Non-pigmented ciliary epithelial cell (primary cell): ENCODE results near the gene ZFP36L2.

Experiments
- DNase-seq: peaks from one replicate; pipeline ENCODE4 v3.0.0-alpha.2; 2010; ENCODE audit warnings: low read depth

The ZFP36L2 gene, protein sequence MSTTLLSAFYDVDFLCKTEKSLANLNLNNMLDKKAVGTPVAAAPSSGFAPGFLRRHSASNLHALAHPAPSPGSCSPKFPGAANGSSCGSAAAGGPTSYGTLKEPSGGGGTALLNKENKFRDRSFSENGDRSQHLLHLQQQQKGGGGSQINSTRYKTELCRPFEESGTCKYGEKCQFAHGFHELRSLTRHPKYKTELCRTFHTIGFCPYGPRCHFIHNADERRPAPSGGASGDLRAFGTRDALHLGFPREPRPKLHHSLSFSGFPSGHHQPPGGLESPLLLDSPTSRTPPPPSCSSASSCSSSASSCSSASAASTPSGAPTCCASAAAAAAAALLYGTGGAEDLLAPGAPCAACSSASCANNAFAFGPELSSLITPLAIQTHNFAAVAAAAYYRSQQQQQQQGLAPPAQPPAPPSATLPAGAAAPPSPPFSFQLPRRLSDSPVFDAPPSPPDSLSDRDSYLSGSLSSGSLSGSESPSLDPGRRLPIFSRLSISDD

GRCh38 chr2:43226558-43226954 is at the start of gene ZFP36L2:
ZFP36L2 (minus strand) TSS chr2:43226606; CDS start chr2:43226315, 291 bp downstream.
- DNase-seq = no peak

DNA sequence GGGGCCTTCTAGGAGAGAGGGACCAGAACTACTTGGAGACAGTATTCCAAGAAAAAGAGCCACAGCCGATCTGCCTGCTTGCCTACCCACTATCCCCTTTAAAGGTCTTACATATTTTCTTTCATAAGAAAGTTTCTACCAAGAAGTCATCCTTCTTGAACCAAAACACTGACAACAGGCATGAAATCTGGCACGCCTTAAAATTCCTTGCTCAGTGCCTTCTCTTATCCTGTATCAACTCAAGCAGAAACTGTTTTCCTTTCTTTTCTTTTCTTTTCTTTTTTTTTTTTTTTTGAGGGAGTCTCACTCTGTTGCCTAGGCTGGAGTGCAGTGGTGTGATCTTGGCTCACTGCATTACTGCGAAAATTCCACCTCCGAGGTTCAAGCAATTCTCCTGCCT is 48.3 kb upstream of the ZFP36L2 start:
- DNase-seq = no peak

- DNase-seq = no peak
Observed at GRCh38 chr2:43274055-43274454, 47.6 kb upstream of the ZFP36L2 start.

DNA sequence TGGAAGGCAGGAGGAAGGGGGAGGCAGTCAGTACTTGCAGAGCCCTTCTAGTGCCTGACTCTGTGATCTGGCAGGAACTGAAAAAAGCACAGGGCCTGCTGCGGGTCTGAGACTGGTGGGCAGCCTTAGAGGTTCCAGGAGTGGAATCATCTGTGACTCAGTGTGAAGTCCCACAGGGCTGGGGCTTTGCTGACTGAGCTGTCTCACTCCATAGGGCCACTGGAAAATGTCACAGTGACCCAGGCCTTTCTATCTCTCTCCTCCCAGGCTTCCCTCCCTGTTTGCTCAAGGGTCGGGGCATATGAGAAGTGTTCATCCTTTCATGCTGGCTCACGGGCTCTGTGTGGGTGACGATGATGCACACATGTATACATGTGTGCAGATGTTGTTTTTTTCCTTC is 47.1 kb upstream of the ZFP36L2 start:
- no peak for DNase-seq

GRCh38 chr2:43270930-43271615 is 44.7 kb upstream of the ZFP36L2 start:
- DNase-seq = no peak

GRCh38 chr2:43270461-43270860 is 44.1 kb upstream of the ZFP36L2 start:
- DNase-seq = no peak

GRCh38 chr2:43269706-43270105 is 43.3 kb upstream of the ZFP36L2 start:
- peak; percentile 63 for DNase-seq

GRCh38 chr2:43269074-43269572 is 42.7 kb upstream of the ZFP36L2 start:
- DNase-seq = peak; percentile 82

- no peak for DNase-seq
Observed at GRCh38 chr2:43268066-43268953, 41.9 kb upstream of the ZFP36L2 start.

- no peak for DNase-seq
Observed at GRCh38 chr2:43267381-43267780, 41.0 kb upstream of the ZFP36L2 start.

DNA sequence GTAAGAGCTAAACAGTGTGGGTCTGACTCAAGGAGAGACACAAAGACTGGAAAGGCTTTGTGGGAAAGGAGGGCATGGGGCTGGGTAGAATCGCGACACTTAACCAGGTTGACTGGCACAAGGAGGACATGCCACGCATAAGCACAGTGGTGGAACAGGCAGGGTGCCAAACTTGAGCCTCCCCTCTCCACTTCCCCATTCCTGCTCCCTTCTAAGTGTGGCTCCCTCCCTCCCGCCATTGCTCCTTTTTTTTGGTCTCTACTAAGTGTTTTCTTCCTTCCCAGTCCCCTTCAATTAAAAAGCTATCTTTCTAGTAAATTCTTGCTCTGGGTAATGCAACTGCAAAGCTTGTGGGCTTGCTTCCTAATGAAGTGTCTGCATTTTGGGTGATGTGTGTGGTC is 40.3 kb upstream of the ZFP36L2 start:
- DNase-seq = no peak

GRCh38 chr2:43265421-43265820 is 39.0 kb upstream of the ZFP36L2 start:
- no peak for DNase-seq

- no peak for DNase-seq
Observed at GRCh38 chr2:43265001-43265400, 38.6 kb upstream of the ZFP36L2 start.

DNA sequence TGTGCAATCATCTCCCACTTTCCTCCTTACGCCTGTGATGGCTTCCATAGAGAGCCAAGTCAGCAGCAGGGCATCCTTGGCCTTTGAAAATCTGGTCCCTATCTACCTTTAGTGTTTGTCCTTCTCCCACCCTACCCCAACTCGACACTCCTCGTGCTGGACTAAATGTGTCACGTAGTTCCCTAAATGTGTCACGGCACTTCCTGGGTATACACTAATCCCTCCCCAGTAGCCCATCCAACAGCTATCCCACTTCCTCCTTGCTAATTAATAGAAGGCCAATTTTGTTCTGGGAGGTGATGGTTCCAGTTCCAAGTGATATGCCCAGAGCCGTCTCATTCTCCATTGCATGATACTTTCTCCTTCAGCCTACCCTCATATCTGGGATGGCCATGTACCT is 36.5 kb upstream of the ZFP36L2 start:
- no peak for DNase-seq

- DNase-seq = no peak
Observed at GRCh38 chr2:43262239-43262638, 35.8 kb upstream of the ZFP36L2 start.

DNA sequence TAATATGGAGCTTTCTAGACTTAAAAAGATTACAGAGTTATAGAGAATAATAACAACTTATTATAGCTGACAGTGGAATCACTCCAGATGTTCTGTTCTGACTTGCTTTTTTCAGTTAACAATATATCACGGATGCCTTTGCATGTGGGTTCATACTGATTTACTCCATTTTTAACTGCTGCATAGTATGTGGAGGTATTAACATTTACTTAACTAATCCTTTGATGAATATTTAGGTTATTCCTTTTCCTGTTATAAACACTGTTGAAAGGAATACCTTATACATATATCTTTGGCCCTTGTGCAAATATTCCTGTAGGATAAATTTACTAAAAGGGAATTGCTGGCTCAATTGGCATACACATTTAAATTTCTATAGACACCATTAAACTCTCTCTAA is 33.1 kb upstream of the ZFP36L2 start:
- DNase-seq = no peak

- no peak for DNase-seq
Observed at GRCh38 chr2:43258547-43259156, 32.2 kb upstream of the ZFP36L2 start.

DNA sequence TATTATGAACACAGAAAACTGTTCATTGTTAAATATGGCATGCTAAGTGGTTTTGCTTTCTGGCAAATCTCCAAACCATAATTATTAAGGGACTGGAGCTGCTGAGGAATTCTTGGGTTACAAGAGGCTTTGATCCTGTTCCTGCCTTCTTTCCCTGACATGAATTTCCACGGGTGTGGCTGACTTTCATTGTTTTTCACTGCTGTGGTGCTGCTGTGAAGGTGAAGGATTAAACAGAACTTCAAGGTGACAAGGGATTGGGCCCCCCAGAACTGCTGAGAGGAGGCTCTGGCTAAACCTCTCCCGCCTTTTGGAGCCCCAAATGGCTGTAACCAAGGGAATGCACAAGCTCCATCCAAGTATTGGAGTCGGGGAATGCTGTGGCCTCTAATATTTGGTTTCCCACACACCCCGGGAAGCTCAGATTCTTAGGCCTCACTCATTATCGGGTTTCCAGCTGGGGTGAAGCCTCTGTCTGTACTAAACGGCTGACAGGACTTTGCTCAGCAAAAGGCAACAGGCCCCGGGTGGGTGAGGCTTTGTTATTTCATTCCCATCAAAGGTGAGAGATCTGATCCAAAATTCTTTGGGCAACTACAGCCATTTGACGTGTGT is 29.0 kb upstream of the ZFP36L2 start:
- DNase-seq = no peak

DNA sequence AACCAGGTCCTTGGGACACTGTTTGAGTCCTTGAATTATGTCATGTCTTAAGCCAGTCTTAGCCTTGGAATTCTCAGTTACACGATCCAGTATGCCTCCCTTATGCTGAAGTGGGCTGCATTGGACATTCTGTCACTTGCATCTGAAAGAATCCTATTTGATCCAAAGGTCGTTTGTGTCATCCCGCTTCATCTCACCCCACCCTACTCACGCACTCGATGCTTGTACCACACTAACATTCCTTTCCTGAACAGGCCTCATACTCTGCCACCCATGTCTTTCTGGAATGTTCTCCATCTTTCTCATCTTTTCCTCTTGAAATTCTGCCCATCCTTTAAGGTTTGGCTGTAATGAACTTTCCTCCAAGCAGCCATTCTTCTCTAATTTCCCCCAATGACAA is 27.9 kb upstream of the ZFP36L2 start:
- DNase-seq = no peak

DNA sequence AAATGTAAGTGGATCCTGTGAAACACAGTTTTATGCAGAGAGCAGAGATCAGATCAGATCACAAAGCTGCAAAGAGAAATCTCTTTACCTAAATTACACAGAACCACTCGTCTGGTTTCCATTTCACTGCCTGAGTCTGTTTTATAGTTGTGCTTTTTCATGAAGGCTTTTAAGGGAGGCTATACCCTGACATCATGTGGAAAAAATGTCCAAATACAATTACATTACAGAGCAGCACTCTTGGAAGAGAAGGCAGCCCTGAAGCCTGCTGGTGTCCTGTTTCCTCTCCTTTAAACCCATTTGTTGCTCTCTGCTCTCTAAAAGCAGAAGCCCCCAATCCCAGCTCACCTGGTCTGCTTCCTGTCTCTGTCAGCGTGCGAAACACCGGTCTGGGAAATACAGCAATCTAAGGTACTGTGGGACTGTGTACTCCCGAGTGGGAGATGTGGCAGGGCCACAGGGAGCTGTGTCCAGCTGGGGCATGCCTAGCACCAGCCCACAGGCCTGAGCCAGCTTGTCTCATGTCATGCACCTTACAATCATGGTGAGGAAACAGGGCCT is 24.8 kb upstream of the ZFP36L2 start:
- DNase-seq = no peak

- no peak for DNase-seq
Observed at GRCh38 chr2:43250015-43250414, 23.6 kb upstream of the ZFP36L2 start.
